ENCODE measurements around the gene MCF2L.
A peak's percentile ranks its signal among the peaks of the same experiment; 100 is the strongest.
"Not testable (repeated sequence)": the region's sequence is repeated elsewhere in the genome, so short reads cannot be mapped to it uniquely, and the experiment has no call there.

Gene MCF2L

DNA sequence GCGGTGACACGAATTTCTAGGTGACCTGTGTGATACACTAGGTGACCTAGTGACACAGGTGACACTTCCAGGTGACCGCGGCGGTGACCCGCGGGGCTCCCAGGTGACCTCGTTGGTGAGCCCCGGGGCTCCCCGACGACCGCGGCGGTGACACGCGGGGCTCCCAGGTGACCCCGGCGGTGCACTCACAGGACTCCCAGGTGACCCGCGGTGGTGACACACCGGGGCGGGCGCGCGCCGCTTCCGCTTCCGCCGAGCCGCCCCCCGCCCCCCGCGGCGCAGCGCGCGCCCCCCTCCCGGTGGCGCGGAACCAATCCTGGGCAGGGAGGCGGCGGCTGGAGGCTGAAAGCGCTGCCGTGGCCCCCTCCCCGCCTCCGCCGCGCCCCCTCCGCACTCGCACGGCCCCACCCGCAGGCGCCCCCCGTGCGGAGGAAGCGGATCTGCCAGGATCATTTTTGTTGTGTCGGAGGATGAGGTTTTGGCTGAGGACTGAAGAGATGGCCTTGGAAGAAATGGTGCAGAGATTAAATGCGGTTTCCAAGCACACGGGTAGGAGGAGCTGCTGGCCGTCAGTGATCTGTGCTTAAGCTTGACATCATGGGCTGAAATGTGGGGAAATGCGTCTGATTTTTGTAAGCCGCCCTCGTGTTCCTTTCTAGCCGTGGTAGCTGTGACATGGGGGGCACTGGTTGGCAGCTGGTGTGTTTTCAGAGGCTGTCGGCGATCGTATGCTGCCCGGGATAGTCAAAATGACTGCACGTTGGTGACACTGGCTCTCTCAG, at the start of gene MCF2L:
Gene MCF2L (plus strand): TSS at position 305 of the 782 bp plus-strand sequence. CDS start 166 bp downstream, at position 471.
- DNase-seq = peak; percentile 72

DNA sequence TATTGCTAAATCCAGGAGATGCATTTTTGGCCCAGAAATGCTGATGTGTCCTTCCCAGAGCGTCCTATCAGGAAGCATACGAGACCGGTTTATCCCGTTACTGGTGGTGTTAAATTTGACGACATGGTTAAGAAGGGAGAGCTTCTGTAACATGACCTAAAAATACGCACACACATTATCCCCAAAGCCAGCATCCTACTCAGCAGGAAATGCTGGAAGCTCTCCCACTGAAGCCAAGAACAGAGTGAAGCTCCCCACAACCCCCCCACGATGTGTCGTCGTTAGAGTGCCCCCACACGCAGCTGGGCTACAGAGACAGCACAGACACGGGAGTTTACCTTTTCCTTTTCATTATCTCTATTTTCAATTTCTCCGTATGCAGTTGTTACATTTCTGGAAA, 45.1 kb upstream of the MCF2L start:
- no peak for DNase-seq

DNA sequence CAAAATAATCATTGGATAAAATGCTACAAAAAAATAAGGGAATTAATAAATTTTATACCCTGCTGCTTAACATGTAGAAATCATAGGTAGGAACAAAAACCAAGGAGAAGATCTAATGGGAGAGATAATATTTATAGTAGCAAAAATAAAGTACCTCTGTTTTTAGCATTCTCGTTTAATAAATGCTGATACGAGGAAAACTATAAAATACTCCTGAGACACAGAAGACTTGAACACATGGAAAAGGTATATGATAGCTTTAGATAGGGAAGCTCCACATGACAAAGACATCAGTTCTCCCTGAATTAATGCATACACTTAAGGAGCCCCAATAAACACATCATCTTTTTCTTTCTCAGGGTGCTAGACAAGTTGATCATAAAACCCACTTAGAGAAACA, 44.6 kb upstream of the MCF2L start:
- DNase-seq = no peak

DNA sequence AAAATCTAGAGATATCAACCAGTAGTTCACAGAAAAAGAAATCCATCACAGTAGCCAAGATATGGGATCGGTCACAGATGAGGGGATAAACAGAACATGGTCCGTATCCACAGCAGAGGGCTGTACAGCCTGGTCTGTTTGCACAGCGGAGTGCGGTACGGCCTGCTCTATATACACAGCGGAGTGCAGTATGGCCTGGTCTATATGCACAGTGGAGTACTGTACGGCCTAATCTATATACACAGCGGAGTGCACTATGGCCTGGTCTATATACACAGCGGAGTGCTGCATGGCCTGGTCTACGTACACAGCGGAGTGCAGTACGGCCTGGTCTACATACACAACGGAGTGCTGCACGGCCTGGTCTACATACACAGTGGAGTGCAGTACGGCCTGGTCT, 43.0 kb upstream of the MCF2L start:
- no peak for DNase-seq

- DNase-seq = no peak
Observed at GRCh38 chr13:112926993-112927392, 42.0 kb upstream of the MCF2L start.

GRCh38 chr13:112928020-112928971, 40.7 kb upstream of the MCF2L start:
- no peak for DNase-seq

- no peak for DNase-seq
Observed at GRCh38 chr13:112928972-112929782, 39.8 kb upstream of the MCF2L start.

DNA sequence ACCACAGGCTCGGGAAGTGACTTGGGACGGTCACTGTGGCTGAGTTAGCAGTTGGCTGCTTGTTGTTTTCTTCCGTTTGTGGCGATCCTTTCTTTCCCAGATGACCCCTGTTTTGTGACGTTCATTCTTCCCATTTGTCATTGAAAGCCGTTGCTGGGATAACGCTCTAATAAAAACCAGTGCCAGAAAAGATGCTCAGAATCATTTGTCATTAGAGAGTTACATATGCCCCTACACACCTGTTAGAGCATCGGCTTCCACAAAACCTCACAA, 39.3 kb upstream of the MCF2L start:
- no peak for DNase-seq

DNA sequence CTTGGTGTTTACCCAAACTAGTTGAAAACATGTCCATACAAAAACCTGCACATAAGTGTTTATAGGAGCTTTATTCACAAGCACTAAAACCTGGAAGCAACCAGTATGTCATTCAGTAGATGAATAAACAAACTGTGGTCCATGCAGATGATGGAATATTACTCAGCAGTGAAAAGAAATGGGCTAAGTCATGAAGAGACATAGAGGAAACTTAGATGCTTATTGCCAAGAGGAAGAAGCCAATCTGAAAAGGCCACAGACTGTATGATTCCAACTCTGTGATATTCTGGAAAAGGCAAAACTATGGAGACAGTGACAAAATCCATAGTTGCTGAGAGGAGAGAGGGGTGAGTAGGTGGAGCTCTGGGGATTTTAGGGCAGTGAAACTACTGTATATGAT, 38.8 kb upstream of the MCF2L start:
- no peak for DNase-seq

- no peak for DNase-seq
Observed at GRCh38 chr13:112931028-112931934, 37.7 kb upstream of the MCF2L start.

DNA sequence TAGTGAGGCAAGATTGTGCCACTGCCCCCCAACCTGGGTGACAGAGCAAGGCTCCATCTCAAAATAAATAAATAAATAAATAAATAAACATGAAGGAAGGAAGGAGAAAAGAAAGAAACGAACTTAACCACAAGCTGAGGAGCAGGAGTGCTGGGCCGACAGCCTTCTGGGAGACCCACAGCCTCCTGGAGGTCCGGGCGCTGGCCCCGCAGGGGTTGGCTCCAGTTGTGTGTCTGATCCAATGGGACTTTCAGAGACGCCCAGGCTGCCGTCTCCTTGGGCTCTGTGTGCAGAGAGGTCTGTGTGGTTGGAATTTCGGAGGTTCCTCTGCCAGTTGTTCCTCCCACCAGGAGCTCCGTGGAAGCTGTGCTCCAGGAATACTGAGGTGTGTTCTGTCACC, 36.0 kb upstream of the MCF2L start:
- DNase-seq = no peak

- DNase-seq = no peak
Observed at GRCh38 chr13:112933649-112934048, 35.4 kb upstream of the MCF2L start.

GRCh38 chr13:112934078-112934477, 34.9 kb upstream of the MCF2L start:
- no peak for DNase-seq

DNA sequence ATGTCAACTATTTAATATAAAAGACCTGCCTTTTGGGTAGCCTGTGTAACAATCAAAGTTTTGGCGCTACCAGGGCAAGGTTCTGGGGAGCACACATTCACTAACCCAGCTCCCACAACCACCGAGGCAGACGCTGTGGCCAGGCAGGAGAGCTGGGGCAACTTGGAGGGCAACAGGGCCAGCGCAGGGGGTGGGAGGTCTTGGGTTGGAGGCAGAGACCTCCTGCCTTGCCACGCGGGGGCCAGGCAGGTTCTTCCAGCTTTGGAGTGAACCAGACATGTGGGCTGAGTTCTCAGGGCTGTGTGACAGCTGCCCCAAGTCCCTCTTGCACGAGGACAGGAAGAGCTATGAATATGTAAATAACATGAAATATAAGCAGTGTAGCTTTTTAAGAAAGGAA, 30.3 kb upstream of the MCF2L start:
- no peak for DNase-seq

GRCh38 chr13:112940236-112940635, 28.8 kb upstream of the MCF2L start:
- DNase-seq = no peak

GRCh38 chr13:112941349-112941748, 27.7 kb upstream of the MCF2L start:
- DNase-seq = no peak

- DNase-seq = not testable (repeated sequence)
Observed at GRCh38 chr13:112941765-112942164, 27.2 kb upstream of the MCF2L start.

DNA sequence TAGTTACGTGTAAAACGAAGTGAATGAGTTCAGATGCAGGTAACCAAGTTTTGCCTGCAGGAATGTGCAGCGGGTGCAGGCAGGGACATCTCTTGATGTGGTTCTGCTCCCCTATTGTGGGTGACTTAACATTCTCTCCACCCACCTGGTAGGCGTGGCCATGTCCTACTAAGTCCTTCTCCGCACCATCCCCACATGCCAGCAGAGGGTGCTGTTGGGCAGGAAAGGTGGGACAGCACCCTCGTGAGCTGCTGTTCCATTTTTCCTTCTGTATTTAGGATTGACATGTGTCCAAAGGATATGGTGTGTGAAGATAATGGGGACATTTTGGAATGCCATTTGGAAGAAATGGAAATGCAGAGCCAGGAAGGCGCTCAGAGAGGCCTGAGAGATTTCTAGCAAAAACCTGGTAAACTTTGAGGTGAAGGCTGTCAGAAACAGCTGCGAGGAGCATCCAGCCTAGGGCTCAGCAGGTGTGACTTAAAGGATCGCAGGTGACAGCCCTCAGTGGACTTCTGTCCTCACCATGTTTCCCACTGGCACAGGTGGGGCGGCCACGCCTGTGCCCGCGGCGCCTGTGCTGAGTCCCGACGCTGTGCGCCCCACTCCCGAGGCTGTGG, 26.2 kb upstream of the MCF2L start:
- DNase-seq = peak; percentile 99

GRCh38 chr13:112943309-112944125, 25.5 kb upstream of the MCF2L start:
- DNase-seq = peak; percentile 61

DNA sequence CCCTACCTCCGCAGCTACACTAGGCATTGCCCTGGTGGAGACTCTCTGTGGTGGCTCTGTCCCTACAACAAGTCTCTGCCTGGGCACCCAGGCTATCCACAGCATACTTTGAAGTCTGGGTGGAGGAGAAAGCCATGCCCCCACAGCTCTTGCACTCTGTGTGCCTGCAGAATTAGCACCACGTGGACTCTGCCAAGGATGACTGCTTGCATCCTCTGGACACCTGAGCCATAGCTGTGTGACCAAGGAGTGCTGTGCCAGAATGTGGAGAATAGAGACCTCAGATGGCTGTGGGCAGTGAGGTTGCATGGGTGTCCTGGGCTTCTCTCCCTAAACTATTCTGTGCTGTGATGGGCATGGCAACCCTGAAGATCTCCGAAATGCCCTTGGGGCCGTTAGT, 21.2 kb upstream of the MCF2L start:
- DNase-seq = no peak

Measured in stimulated activated CD4-positive, alpha-beta T cell treated with anti-CD3 and anti-CD28 coated beads, Interleukin-15, amount 100 ng/mL, for 24 hours (primary cell).